ENCODE data around the gene SRPRA. TPM values are rescaled to one million over a fixed set of nuclear protein-coding genes. Genes with fewer than 3 reads are reported as not detected.

The SRPRA gene
- total RNA-seq, 1 donor: 99.5 TPM

- H3K4me3 ChIP-seq (ENCODE audit: insufficient read depth, low read length): no peak overlapping the region
- no peaks in the 10 kb centered on the region for H3K9me3 ChIP-seq (ENCODE audit: low read depth, low read length)
- DNase-seq (ENCODE audit: insufficient read length, low spot score, missing footprints): no peak
- no peak overlapping the region for H3K4me2 ChIP-seq (ENCODE audit: insufficient read depth, low read length)
- peaks cover 5% of the 10 kb centered on the region for H3K4me1 ChIP-seq (ENCODE audit: insufficient read depth, low read length)
- H4K20me1 ChIP-seq (ENCODE audit: insufficient read depth, low read length): no peaks in the 10 kb centered on the region
- no peak overlapping the region for H2AFZ ChIP-seq (ENCODE audit: low read length)
- H3K27ac ChIP-seq (ENCODE audit: low read depth, low read length): no peak overlapping the region
- peaks cover 23% of the 10 kb centered on the region for H3K36me3 ChIP-seq (ENCODE audit: insufficient read depth, low read length)
- no peaks in the 10 kb centered on the region for H3K79me2 ChIP-seq (ENCODE audit: insufficient read depth, low read length)
- TF ChIP-seq CTCF (IDR thresholded peaks at IDR 0.05; ENCODE audit: extremely low read depth, low read depth, low read length): no peak
- no peaks in the 10 kb centered on the region for H3K27me3 ChIP-seq (ENCODE audit: insufficient read depth, low read length)
Measured at GRCh38 chr11:126277322-126277721, 8.6 kb upstream of the SRPRA start.

- H3K9me3 ChIP-seq (ENCODE audit: low read depth, low read length): no peaks in the 10 kb centered on the region
- H2AFZ ChIP-seq (ENCODE audit: low read length): peak overlapping the region; percentile 81
- H3K4me1 ChIP-seq (ENCODE audit: insufficient read depth, low read length): peaks cover 16% of the 10 kb centered on the region
- H3K36me3 ChIP-seq (ENCODE audit: insufficient read depth, low read length): peaks cover 44% of the 10 kb centered on the region
- H3K4me3 ChIP-seq (ENCODE audit: insufficient read depth, low read length): peak overlapping the region; percentile 86
- TF ChIP-seq CTCF (IDR thresholded peaks at IDR 0.05; ENCODE audit: extremely low read depth, low read depth, low read length): no peak
- no peaks in the 10 kb centered on the region for H4K20me1 ChIP-seq (ENCODE audit: insufficient read depth, low read length)
- peak overlapping the region; percentile 94 for H3K4me2 ChIP-seq (ENCODE audit: insufficient read depth, low read length)
- no peaks in the 10 kb centered on the region for H3K27me3 ChIP-seq (ENCODE audit: insufficient read depth, low read length)
- DNase-seq (ENCODE audit: insufficient read length, low spot score, missing footprints): peak; percentile 93
- H3K27ac ChIP-seq (ENCODE audit: low read depth, low read length): peak overlapping the region; percentile 85
- H3K79me2 ChIP-seq (ENCODE audit: insufficient read depth, low read length): peaks cover 48% of the 10 kb centered on the region
Measured at GRCh38 chr11:126268361-126268707, 361 bp downstream of the SRPRA start.

GRCh38 chr11:126267650-126268049 lies 1.0 kb downstream of the SRPRA start:
- H3K79me2 ChIP-seq (ENCODE audit: insufficient read depth, low read length): peaks cover 48% of the 10 kb centered on the region
- peak overlapping the region; percentile 94 for H3K4me2 ChIP-seq (ENCODE audit: insufficient read depth, low read length)
- H3K36me3 ChIP-seq (ENCODE audit: insufficient read depth, low read length): peaks cover 48% of the 10 kb centered on the region
- no peaks in the 10 kb centered on the region for H3K9me3 ChIP-seq (ENCODE audit: low read depth, low read length)
- H3K27ac ChIP-seq (ENCODE audit: low read depth, low read length): peak overlapping the region; percentile 85
- TF ChIP-seq CTCF (IDR thresholded peaks at IDR 0.05; ENCODE audit: extremely low read depth, low read depth, low read length): no peak
- no peaks in the 10 kb centered on the region for H4K20me1 ChIP-seq (ENCODE audit: insufficient read depth, low read length)
- no peaks in the 10 kb centered on the region for H3K27me3 ChIP-seq (ENCODE audit: insufficient read depth, low read length)
- H2AFZ ChIP-seq (ENCODE audit: low read length): no peak overlapping the region
- DNase-seq (ENCODE audit: insufficient read length, low spot score, missing footprints): no peak
- peaks cover 16% of the 10 kb centered on the region for H3K4me1 ChIP-seq (ENCODE audit: insufficient read depth, low read length)
- peak overlapping the region; percentile 86 for H3K4me3 ChIP-seq (ENCODE audit: insufficient read depth, low read length)

GRCh38 chr11:126265811-126266210 lies 2.9 kb downstream of the SRPRA start:
- H3K79me2 ChIP-seq (ENCODE audit: insufficient read depth, low read length): peaks cover 46% of the 10 kb centered on the region
- H3K27ac ChIP-seq (ENCODE audit: low read depth, low read length): no peak overlapping the region
- peak; percentile 32 for TF ChIP-seq CTCF (IDR thresholded peaks at IDR 0.05; ENCODE audit: extremely low read depth, low read depth, low read length)
- H3K27me3 ChIP-seq (ENCODE audit: insufficient read depth, low read length): no peaks in the 10 kb centered on the region
- H3K4me2 ChIP-seq (ENCODE audit: insufficient read depth, low read length): no peak overlapping the region
- peaks cover 16% of the 10 kb centered on the region for H3K4me1 ChIP-seq (ENCODE audit: insufficient read depth, low read length)
- no peak overlapping the region for H3K4me3 ChIP-seq (ENCODE audit: insufficient read depth, low read length)
- H3K9me3 ChIP-seq (ENCODE audit: low read depth, low read length): no peaks in the 10 kb centered on the region
- peaks cover 66% of the 10 kb centered on the region for H3K36me3 ChIP-seq (ENCODE audit: insufficient read depth, low read length)
- no peak overlapping the region for H2AFZ ChIP-seq (ENCODE audit: low read length)
- H4K20me1 ChIP-seq (ENCODE audit: insufficient read depth, low read length): no peaks in the 10 kb centered on the region
- no peak for DNase-seq (ENCODE audit: insufficient read length, low spot score, missing footprints)

Measured in osteoblast (primary cell).